Mesendoderm (in vitro differentiated cells): Measurements from ENCODE around the gene MLANA.

Experiments
- DNase-seq: peaks from one replicate; pipeline ENCODE4 v3.0.0; 2013
- H2AK5ac ChIP-seq: 2 replicates; pipeline ENCODE4 v1.6.1; 2013; ENCODE audit warnings: low read length, inconsistent platforms
- H2BK120ac ChIP-seq: 2 replicates; pipeline ENCODE4 v1.6.1; 2013; ENCODE audit warnings: low read depth, mild to moderate bottlenecking, low read length, moderate library complexity, mixed read lengths
- H2BK15ac ChIP-seq: replicated peaks from 2 replicates; pipeline ENCODE4 v1.6.1; 2013; ENCODE audit warnings: low read depth, mild to moderate bottlenecking, moderate library complexity
- H2BK5ac ChIP-seq: 2 replicates; pipeline ENCODE4 v1.6.1; 2013; ENCODE audit warnings: low read length, inconsistent platforms
- H3K18ac ChIP-seq: 2 replicates; pipeline ENCODE4 v1.6.1; 2013; ENCODE audit warnings: mild to moderate bottlenecking, low read length, mixed read lengths
- H3K23ac ChIP-seq: one replicate; pipeline ENCODE4 v1.6.1; 2013; ENCODE audit warnings: low read length
- H3K27ac ChIP-seq: 2 replicates; pipeline ENCODE4 v1.5.1; 2013; ENCODE audit warnings: low read depth, mild to moderate bottlenecking, inconsistent platforms, low read length, moderate library complexity
- H3K27me3 ChIP-seq: 2 replicates; pipeline ENCODE4 v1.6.1; 2013; ENCODE audit warnings: low read length, control low read depth, mild to moderate bottlenecking, inconsistent platforms; ENCODE audit not compliant: insufficient read depth, poor library complexity
- H3K36me3 ChIP-seq: 2 replicates; pipeline ENCODE4 v1.6.1; 2013; ENCODE audit warnings: low read length, inconsistent platforms; ENCODE audit not compliant: control insufficient read depth, insufficient read depth
- H3K4ac ChIP-seq: one replicate; pipeline ENCODE4 v1.6.1; 2013; ENCODE audit warnings: low read depth, mild to moderate bottlenecking, low read length, moderate library complexity
- H3K4me1 ChIP-seq: 2 replicates; pipeline ENCODE4 v1.6.1; 2013; ENCODE audit warnings: low read depth, low read length, inconsistent platforms; ENCODE audit not compliant: control insufficient read depth
- H3K4me2 ChIP-seq: 2 replicates; pipeline ENCODE4 v1.6.1; 2013; ENCODE audit warnings: low read length
- H3K4me3 ChIP-seq: 2 replicates; pipeline ENCODE4 v1.5.1; 2013; ENCODE audit warnings: mild to moderate bottlenecking, low read length
- H3K56ac ChIP-seq: one replicate; pipeline ENCODE4 v1.6.1; 2013; ENCODE audit warnings: low read length
- H3K79me1 ChIP-seq: 2 replicates; pipeline ENCODE4 v1.6.1; 2013; ENCODE audit warnings: low read length, inconsistent platforms
- H3K79me2 ChIP-seq: 2 replicates; pipeline ENCODE4 v1.6.1; 2013; ENCODE audit warnings: mild to moderate bottlenecking, low read length; ENCODE audit not compliant: control insufficient read depth, insufficient read depth
- H3K9ac ChIP-seq: 2 replicates; pipeline ENCODE4 v1.6.1; 2013; ENCODE audit warnings: low read length, inconsistent platforms
- H4K5ac ChIP-seq: one replicate; pipeline ENCODE4 v1.6.1; 2013; ENCODE audit warnings: low read length
- H4K8ac ChIP-seq: one replicate; pipeline ENCODE4 v1.6.1; 2013; ENCODE audit warnings: low read depth, mild to moderate bottlenecking, control low read depth, low read length, moderate library complexity
- WGBS: extraction: QIAGEN DNeasy Blood & Tissue Kit; methylation state at CpG from one replicate; pipeline ENCODE4 v1.1.7; 2013; ENCODE audit warnings: low lambda C conversion rate, missing lambda C conversion rate; ENCODE audit not compliant: insufficient coverage; ENCODE audit errors: extremely low coverage; 5-methylcytosine and 5-hydroxymethylcytosine counted together

The MLANA gene

GRCh38 chr9:5866272-5866671 is 24.4 kb upstream of the MLANA start:
- no peak overlapping the region for H3K4ac ChIP-seq
- WGBS = no CpG with 5 or more reads among the region's 2 CpGs
- no peaks in the 10 kb centered on the region for H3K79me1 ChIP-seq
- no peaks in the 10 kb centered on the region for H3K4me1 ChIP-seq
- no peak overlapping the region for H3K27ac ChIP-seq
- no peaks in the 10 kb centered on the region for H3K27me3 ChIP-seq
- no peak for DNase-seq
- no peak overlapping the region for H2AK5ac ChIP-seq
- no peaks in the 10 kb centered on the region for H3K36me3 ChIP-seq
- H3K23ac ChIP-seq = no peak overlapping the region
- H2BK5ac ChIP-seq = no peak overlapping the region
- H4K5ac ChIP-seq = no peak overlapping the region
- no peak overlapping the region for H3K9ac ChIP-seq
- H3K56ac ChIP-seq = no peak overlapping the region
- no peak overlapping the region for H4K8ac ChIP-seq
- no peak overlapping the region for H3K18ac ChIP-seq
- no peak overlapping the region for H2BK15ac ChIP-seq
- no peaks in the 10 kb centered on the region for H3K79me2 ChIP-seq
- no peak overlapping the region for H3K4me3 ChIP-seq
- H2BK120ac ChIP-seq = no peak overlapping the region
- H3K4me2 ChIP-seq = no peak overlapping the region

GRCh38 chr9:5866685-5867084 is 24.0 kb upstream of the MLANA start:
- Histone ChIP-seq H2BK15ac (no peak overlapping the region), H3K23ac (no peak overlapping the region), H2AK5ac (no peak overlapping the region), H2BK120ac (no peak overlapping the region), H3K36me3 (no peaks in the 10 kb centered on the region), H3K79me1 (no peaks in the 10 kb centered on the region), H3K9ac (no peak overlapping the region), H4K8ac (no peak overlapping the region), H3K18ac (no peak overlapping the region), H3K27me3 (no peaks in the 10 kb centered on the region), H3K27ac (no peak overlapping the region), H3K56ac (no peak overlapping the region), H4K5ac (no peak overlapping the region), H3K4me1 (no peaks in the 10 kb centered on the region), H3K4me3 (no peak overlapping the region), H3K4ac (no peak overlapping the region), H3K4me2 (no peak overlapping the region), H2BK5ac (no peak overlapping the region), H3K79me2 (no peaks in the 10 kb centered on the region)
- no peak for DNase-seq
- WGBS = no CpG with 5 or more reads among the region's 3 CpGs

GRCh38 chr9:5868235-5868634 is 22.5 kb upstream of the MLANA start:
- Histone ChIP-seq H3K23ac (no peak overlapping the region), H3K79me2 (no peaks in the 10 kb centered on the region), H3K27me3 (no peaks in the 10 kb centered on the region), H4K5ac (no peak overlapping the region), H3K79me1 (no peaks in the 10 kb centered on the region), H3K18ac (no peak overlapping the region), H3K4me1 (no peaks in the 10 kb centered on the region), H3K36me3 (no peaks in the 10 kb centered on the region), H2BK15ac (no peak overlapping the region), H3K4ac (no peak overlapping the region), H3K4me2 (no peak overlapping the region), H3K56ac (no peak overlapping the region), H3K27ac (no peak overlapping the region), H3K9ac (no peak overlapping the region), H2BK5ac (no peak overlapping the region), H2AK5ac (no peak overlapping the region), H2BK120ac (no peak overlapping the region), H3K4me3 (no peak overlapping the region), H4K8ac (no peak overlapping the region)
- no CpG with 5 or more reads among the region's 9 CpGs for WGBS
- DNase-seq = no peak

GRCh38 chr9:5869315-5870019 is 21.2 kb upstream of the MLANA start:
- Histone ChIP-seq H3K79me2 (no peaks in the 10 kb centered on the region), H3K4ac (no peak overlapping the region), H4K5ac (no peak overlapping the region), H3K18ac (no peak overlapping the region), H3K79me1 (no peaks in the 10 kb centered on the region), H3K56ac (no peak overlapping the region), H2BK120ac (no peak overlapping the region), H3K36me3 (no peaks in the 10 kb centered on the region), H3K27ac (no peak overlapping the region), H2BK5ac (no peak overlapping the region), H3K4me2 (no peak overlapping the region), H3K27me3 (no peaks in the 10 kb centered on the region), H3K23ac (no peak overlapping the region), H3K4me1 (no peaks in the 10 kb centered on the region), H2BK15ac (no peak overlapping the region), H2AK5ac (no peak overlapping the region), H3K9ac (no peak overlapping the region), H4K8ac (no peak overlapping the region), H3K4me3 (no peak overlapping the region)
- peak; percentile 78 for DNase-seq
- WGBS = no CpG with 5 or more reads among the region's 3 CpGs

- no peaks in the 10 kb centered on the region for H3K79me1 ChIP-seq
- H3K9ac ChIP-seq = no peak overlapping the region
- H2BK5ac ChIP-seq = no peak overlapping the region
- no peak overlapping the region for H2AK5ac ChIP-seq
- H4K8ac ChIP-seq = no peak overlapping the region
- no peak overlapping the region for H3K23ac ChIP-seq
- H3K27me3 ChIP-seq = no peaks in the 10 kb centered on the region
- no peak for DNase-seq
- no CpG with 5 or more reads among the region's 2 CpGs for WGBS
- H3K4ac ChIP-seq = no peak overlapping the region
- no peak overlapping the region for H3K4me3 ChIP-seq
- H4K5ac ChIP-seq = no peak overlapping the region
- H3K56ac ChIP-seq = no peak overlapping the region
- H3K4me1 ChIP-seq = no peaks in the 10 kb centered on the region
- H3K4me2 ChIP-seq = no peak overlapping the region
- no peak overlapping the region for H3K27ac ChIP-seq
- H3K18ac ChIP-seq = no peak overlapping the region
- H3K79me2 ChIP-seq = no peaks in the 10 kb centered on the region
- no peak overlapping the region for H2BK15ac ChIP-seq
- H2BK120ac ChIP-seq = no peak overlapping the region
- no peaks in the 10 kb centered on the region for H3K36me3 ChIP-seq
These were observed 20.7 kb upstream of the MLANA start for GRCh38 chr9:5870020-5870339.

GRCh38 chr9:5870691-5871090 is 20.0 kb upstream of the MLANA start:
- H4K5ac ChIP-seq = no peak overlapping the region
- no peak overlapping the region for H2AK5ac ChIP-seq
- no peaks in the 10 kb centered on the region for H3K79me2 ChIP-seq
- no peak overlapping the region for H3K4ac ChIP-seq
- no peak overlapping the region for H3K56ac ChIP-seq
- no peak overlapping the region for H3K18ac ChIP-seq
- H3K4me1 ChIP-seq = no peaks in the 10 kb centered on the region
- H3K23ac ChIP-seq = no peak overlapping the region
- no peak overlapping the region for H4K8ac ChIP-seq
- no peak overlapping the region for H2BK120ac ChIP-seq
- H3K79me1 ChIP-seq = no peaks in the 10 kb centered on the region
- H3K27ac ChIP-seq = no peak overlapping the region
- no CpG with 5 or more reads among the region's 3 CpGs for WGBS
- H3K4me2 ChIP-seq = no peak overlapping the region
- H3K27me3 ChIP-seq = no peaks in the 10 kb centered on the region
- no peak overlapping the region for H2BK15ac ChIP-seq
- no peak overlapping the region for H3K4me3 ChIP-seq
- H3K36me3 ChIP-seq = no peaks in the 10 kb centered on the region
- DNase-seq = no peak
- H2BK5ac ChIP-seq = no peak overlapping the region
- no peak overlapping the region for H3K9ac ChIP-seq
